ENCODE results near the gene NELL1.

GRCh38 chr11:21485006-21485405, 815.6 kb downstream of the NELL1 start:
- TF ChIP-seq GATA3 (IDR thresholded peaks at IDR 0.05; ENCODE audit: low read depth, low read length) = no peak
- TF ChIP-seq GATA2 (IDR thresholded peaks at IDR 0.05; ENCODE audit: low read depth, low read length) = no peak
